ENCODE results near the gene DYNC1LI1.

DYNC1LI1 gene

DNA sequence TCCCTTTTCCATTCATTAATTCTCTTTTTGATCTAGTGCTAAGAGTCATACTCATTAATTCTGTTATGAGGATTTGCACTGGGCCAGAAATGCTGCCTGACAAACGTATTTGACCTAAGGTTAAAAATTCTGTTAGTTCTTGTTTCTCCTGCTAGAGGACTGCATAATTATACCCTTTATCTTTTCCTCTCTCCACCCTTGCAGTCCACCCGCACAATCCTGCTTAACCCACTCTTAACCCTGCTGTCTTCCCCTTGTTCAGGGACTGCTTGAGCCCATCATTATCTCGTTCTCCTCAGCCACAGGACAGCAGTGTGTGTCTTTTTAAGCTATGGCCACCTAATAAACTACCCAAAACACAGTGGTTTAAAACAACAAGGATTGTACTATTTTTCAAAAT, 31.1 kb upstream of the DYNC1LI1 start:
- Histone ChIP-seq H3K9me3 (ENCODE audit: control insufficient read depth, insufficient read depth, low read depth, low read length) (no peaks in the 10 kb centered on the region), H3K4me3 (ENCODE audit: low read depth, low read length) (no peak overlapping the region), H3K36me3 (ENCODE audit: control insufficient read depth, insufficient read depth, low read length) (no peaks in the 10 kb centered on the region), H3K9ac (ENCODE audit: low read length) (no peak overlapping the region), H3K27ac (ENCODE audit: low read depth, low read length) (no peak overlapping the region), H3K4me1 (ENCODE audit: control insufficient read depth, insufficient read depth, low read length) (no peaks in the 10 kb centered on the region), H3K27me3 (ENCODE audit: control insufficient read depth, insufficient read depth, low read length) (no peaks in the 10 kb centered on the region)

DNA sequence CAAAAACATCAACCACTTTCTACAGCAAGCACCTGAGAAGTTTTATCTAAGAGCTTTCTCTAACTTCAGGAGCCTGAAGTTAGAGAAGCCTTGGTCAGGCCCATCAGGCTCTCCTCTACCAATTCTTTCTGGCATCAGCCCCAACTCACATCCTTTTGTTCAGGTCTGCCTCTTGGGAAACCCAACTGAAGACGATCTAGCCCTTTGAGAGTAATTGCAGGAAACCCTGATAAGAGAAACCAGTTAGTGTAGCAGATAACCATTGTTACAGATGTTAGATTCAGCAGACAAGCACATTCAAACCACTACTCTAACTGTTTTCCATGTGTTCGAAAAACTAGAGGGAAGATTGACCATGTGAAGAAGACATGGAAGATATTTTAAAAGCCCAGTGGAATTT, 27.0 kb upstream of the DYNC1LI1 start:
- Histone ChIP-seq H3K27ac (ENCODE audit: low read depth, low read length) (no peak overlapping the region), H3K9me3 (ENCODE audit: control insufficient read depth, insufficient read depth, low read depth, low read length) (no peaks in the 10 kb centered on the region), H3K27me3 (ENCODE audit: control insufficient read depth, insufficient read depth, low read length) (no peaks in the 10 kb centered on the region), H3K9ac (ENCODE audit: low read length) (no peak overlapping the region), H3K4me1 (ENCODE audit: control insufficient read depth, insufficient read depth, low read length) (peaks cover 16% of the 10 kb centered on the region), H3K36me3 (ENCODE audit: control insufficient read depth, insufficient read depth, low read length) (no peaks in the 10 kb centered on the region), H3K4me3 (ENCODE audit: low read depth, low read length) (no peak overlapping the region)

DNA sequence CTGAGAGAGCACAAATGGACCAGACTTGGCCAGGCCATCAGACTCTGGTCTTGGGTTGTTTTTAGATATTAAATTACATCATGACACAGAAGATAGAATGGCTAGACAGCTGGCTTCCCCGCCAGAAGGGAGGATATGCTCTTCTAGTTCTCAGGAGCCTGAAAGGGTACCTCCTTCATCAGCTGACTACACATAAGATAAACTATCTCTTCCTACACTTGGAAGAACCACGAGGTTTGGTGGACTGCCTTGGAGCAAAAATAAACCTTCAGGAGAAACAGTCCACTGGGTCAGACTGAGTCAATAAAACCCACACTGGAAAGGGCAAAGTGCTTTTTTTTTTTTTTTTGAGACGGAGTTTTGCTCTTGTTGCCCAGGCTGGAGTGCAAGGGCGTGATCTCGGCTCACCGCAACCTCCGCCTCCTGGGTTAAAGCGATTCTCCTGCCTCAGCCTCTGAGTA, 26.3 kb upstream of the DYNC1LI1 start:
- H3K4me1 ChIP-seq (ENCODE audit: control insufficient read depth, insufficient read depth, low read length) = peaks cover 21% of the 10 kb centered on the region
- no peak overlapping the region for H3K4me3 ChIP-seq (ENCODE audit: low read depth, low read length)
- no peak overlapping the region for H3K27ac ChIP-seq (ENCODE audit: low read depth, low read length)
- no peaks in the 10 kb centered on the region for H3K9me3 ChIP-seq (ENCODE audit: control insufficient read depth, insufficient read depth, low read depth, low read length)
- no peaks in the 10 kb centered on the region for H3K27me3 ChIP-seq (ENCODE audit: control insufficient read depth, insufficient read depth, low read length)
- H3K9ac ChIP-seq (ENCODE audit: low read length) = no peak overlapping the region
- no peaks in the 10 kb centered on the region for H3K36me3 ChIP-seq (ENCODE audit: control insufficient read depth, insufficient read depth, low read length)

DNA sequence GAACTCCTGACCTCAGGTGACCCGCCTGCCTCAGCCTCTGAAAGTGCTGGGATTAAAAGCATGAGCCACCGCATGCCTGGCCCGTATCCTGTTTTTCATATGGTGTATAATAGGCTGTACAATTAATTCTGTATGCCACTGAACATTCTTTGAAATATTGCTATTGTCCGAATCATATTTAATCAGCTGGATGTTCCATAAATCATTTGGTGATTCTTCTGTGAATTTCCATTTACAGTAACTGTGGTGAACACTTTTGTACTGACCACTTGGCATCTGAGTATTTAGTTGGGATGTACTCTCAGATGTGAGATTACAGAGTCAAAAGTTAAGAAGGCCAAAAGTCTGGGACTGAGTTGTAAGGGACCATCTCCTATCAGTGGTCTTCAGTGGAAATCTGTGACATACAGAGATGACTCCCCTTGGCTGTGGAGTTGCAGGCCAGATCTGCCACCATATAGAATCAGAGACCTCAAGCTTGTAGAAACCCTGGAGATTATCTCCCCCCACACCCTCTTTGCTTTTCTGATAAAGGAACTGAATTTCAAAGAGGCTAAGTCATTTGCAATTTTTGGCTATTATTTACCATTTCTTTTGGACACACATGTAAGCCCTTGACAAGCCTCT, 25.7 kb upstream of the DYNC1LI1 start:
- Histone ChIP-seq H3K4me1 (ENCODE audit: control insufficient read depth, insufficient read depth, low read length) (peaks cover 26% of the 10 kb centered on the region), H3K36me3 (ENCODE audit: control insufficient read depth, insufficient read depth, low read length) (no peaks in the 10 kb centered on the region), H3K9me3 (ENCODE audit: control insufficient read depth, insufficient read depth, low read depth, low read length) (no peaks in the 10 kb centered on the region), H3K27ac (ENCODE audit: low read depth, low read length) (no peak overlapping the region), H3K9ac (ENCODE audit: low read length) (no peak overlapping the region), H3K27me3 (ENCODE audit: control insufficient read depth, insufficient read depth, low read length) (no peaks in the 10 kb centered on the region), H3K4me3 (ENCODE audit: low read depth, low read length) (no peak overlapping the region)

DNA sequence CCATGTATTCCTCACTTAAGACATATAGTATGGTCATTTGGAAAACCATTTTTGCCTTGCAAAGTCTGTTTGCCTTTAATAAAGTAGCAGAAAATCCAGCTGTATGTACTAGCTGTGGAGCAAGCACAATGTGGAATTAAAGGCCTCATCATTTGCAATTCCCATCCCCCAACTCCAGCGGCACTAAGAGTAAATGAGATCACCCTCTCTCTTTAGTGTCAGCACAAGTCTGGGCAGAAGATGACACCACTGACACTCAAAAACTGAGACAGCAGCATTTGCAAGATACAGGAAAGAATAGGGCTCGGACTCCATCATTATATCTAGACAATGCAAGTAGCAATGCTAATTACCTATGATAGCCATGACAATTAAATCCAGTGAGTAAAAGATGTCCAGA, 24.7 kb upstream of the DYNC1LI1 start:
- Histone ChIP-seq H3K4me1 (ENCODE audit: control insufficient read depth, insufficient read depth, low read length) (peaks cover 28% of the 10 kb centered on the region), H3K9me3 (ENCODE audit: control insufficient read depth, insufficient read depth, low read depth, low read length) (no peaks in the 10 kb centered on the region), H3K27me3 (ENCODE audit: control insufficient read depth, insufficient read depth, low read length) (no peaks in the 10 kb centered on the region), H3K27ac (ENCODE audit: low read depth, low read length) (no peak overlapping the region), H3K9ac (ENCODE audit: low read length) (no peak overlapping the region), H3K4me3 (ENCODE audit: low read depth, low read length) (no peak overlapping the region), H3K36me3 (ENCODE audit: control insufficient read depth, insufficient read depth, low read length) (no peaks in the 10 kb centered on the region)

DNA sequence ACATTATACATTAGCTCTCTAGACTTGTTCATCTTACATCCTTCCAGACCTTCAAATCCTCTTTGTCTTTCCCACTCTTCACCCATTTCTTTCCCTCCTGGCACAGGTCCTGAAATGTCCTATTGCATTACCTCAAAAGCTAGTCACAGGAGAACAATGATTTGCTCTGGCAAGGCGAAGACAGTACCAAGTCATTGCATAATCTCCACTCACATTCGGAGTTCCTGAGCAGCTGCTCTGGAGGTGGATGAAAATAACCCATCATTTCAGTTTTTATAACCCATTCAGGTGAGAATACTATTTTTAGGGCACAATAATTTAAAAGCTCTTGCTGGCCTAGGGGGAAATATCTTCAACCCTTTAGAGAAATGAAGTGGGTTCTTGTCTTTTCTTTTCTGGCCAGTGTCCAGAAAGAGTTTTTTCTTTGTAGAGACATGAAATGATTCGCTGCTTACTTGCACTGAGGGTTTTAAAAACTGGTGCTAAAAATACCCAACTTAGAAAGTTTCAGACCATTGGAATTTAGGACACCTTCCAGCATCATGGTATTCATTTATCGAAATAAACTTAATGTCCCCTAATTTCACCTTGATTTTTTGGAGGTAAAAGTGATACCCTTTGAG, 23.4 kb upstream of the DYNC1LI1 start:
- no peak overlapping the region for H3K4me3 ChIP-seq (ENCODE audit: low read depth, low read length)
- H3K9ac ChIP-seq (ENCODE audit: low read length) = no peak overlapping the region
- H3K4me1 ChIP-seq (ENCODE audit: control insufficient read depth, insufficient read depth, low read length) = peaks cover 28% of the 10 kb centered on the region
- H3K36me3 ChIP-seq (ENCODE audit: control insufficient read depth, insufficient read depth, low read length) = no peaks in the 10 kb centered on the region
- H3K9me3 ChIP-seq (ENCODE audit: control insufficient read depth, insufficient read depth, low read depth, low read length) = no peaks in the 10 kb centered on the region
- no peak overlapping the region for H3K27ac ChIP-seq (ENCODE audit: low read depth, low read length)
- peaks cover 6% of the 10 kb centered on the region; the same call in 1 of the 2 replicates for H3K27me3 ChIP-seq (ENCODE audit: control insufficient read depth, insufficient read depth, low read length)

DNA sequence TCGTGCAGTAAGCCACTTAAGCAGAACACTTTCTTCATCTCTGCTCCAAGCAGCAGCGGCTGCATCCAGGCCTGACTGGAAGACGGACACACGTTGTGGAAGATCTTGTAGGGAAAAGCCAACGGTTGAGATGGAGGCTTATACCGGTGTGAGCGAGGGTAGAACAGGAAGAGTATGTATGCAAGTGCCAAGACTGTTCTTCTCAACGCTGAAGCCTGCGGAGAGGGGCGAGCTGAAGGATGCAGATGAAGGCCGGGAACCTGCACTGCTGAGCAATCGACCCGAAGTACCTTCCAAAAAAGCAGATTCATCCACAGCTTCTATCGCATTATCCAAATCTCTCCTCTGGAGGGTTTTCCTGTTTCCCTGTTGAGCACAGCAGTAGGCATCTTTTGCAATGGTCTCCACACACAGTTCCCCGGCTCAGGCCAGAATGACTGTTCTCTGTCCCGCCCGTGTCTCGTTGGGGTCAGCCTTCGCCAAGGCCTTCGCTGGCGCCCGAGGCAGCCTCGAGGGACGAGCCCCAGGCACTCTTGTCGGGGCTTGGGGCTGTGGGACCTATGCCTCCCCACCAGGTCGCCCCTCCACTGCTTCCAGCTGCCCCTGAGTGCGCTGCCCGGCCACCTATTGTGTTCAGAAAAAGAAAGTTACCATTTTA, 22.2 kb upstream of the DYNC1LI1 start:
- Histone ChIP-seq H3K9ac (ENCODE audit: low read length) (no peak overlapping the region), H3K36me3 (ENCODE audit: control insufficient read depth, insufficient read depth, low read length) (no peaks in the 10 kb centered on the region), H3K4me1 (ENCODE audit: control insufficient read depth, insufficient read depth, low read length) (peaks cover 28% of the 10 kb centered on the region), H3K27me3 (ENCODE audit: control insufficient read depth, insufficient read depth, low read length) (peaks cover 6% of the 10 kb centered on the region; the same call in 1 of the 2 replicates), H3K4me3 (ENCODE audit: low read depth, low read length) (peak overlapping the region; percentile 41; the same call in 1 of the 2 replicates), H3K27ac (ENCODE audit: low read depth, low read length) (no peak overlapping the region), H3K9me3 (ENCODE audit: control insufficient read depth, insufficient read depth, low read depth, low read length) (no peaks in the 10 kb centered on the region)

DNA sequence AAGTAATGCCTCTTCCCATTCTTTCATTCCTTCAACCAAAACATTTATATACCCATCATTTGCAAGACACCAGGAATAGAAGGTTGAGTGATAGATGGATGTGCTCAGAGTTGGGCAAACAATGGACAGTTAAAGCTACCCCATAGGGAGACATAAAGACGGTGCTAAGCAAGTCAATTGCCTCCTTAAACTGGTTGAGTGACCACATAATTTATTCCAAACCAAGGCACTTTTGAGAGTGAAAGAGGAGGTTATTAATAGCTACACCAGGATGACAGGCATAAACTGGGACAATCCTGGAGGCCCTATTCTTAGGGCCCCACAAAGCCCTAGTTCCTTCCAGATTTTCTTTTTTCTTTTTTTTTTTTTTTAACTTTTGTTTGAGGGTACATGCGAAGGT, 21.4 kb upstream of the DYNC1LI1 start:
- H3K4me3 ChIP-seq (ENCODE audit: low read depth, low read length) = no peak overlapping the region

DNA sequence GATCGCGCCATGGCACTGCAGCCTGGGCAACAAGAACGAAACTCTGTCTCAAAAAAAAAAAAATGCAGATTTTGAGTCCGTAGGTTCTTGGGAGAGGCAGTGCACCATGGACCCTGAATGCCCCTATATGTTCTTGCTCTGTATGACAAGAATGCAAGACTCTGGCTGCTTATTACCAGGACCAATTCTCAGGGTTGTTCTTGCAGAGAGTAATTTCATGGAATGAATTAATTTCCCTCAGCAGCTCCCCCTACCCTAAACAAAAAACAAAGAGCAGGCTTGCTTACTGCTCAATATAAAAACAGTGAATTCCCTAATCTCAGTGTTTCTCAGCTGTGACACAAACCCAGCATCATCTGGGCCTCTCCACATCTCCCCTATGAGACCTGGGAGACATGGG, 20.5 kb upstream of the DYNC1LI1 start:
- no peaks in the 10 kb centered on the region for H3K36me3 ChIP-seq (ENCODE audit: control insufficient read depth, insufficient read depth, low read length)
- H3K27me3 ChIP-seq (ENCODE audit: control insufficient read depth, insufficient read depth, low read length) = peaks cover 6% of the 10 kb centered on the region; the same call in 1 of the 2 replicates
- peaks cover 28% of the 10 kb centered on the region for H3K4me1 ChIP-seq (ENCODE audit: control insufficient read depth, insufficient read depth, low read length)
- no peak overlapping the region for H3K27ac ChIP-seq (ENCODE audit: low read depth, low read length)
- no peak overlapping the region for H3K4me3 ChIP-seq (ENCODE audit: low read depth, low read length)
- H3K9ac ChIP-seq (ENCODE audit: low read length) = no peak overlapping the region
- H3K9me3 ChIP-seq (ENCODE audit: control insufficient read depth, insufficient read depth, low read depth, low read length) = no peaks in the 10 kb centered on the region

More for the DNA sequence above, 21.4 kb upstream of the DYNC1LI1 start:
- peaks cover 28% of the 10 kb centered on the region for H3K4me1 ChIP-seq (ENCODE audit: control insufficient read depth, insufficient read depth, low read length)
- peaks cover 6% of the 10 kb centered on the region; the same call in 1 of the 2 replicates for H3K27me3 ChIP-seq (ENCODE audit: control insufficient read depth, insufficient read depth, low read length)
- H3K27ac ChIP-seq (ENCODE audit: low read depth, low read length) = no peak overlapping the region
- no peaks in the 10 kb centered on the region for H3K9me3 ChIP-seq (ENCODE audit: control insufficient read depth, insufficient read depth, low read depth, low read length)
- H3K36me3 ChIP-seq (ENCODE audit: control insufficient read depth, insufficient read depth, low read length) = no peaks in the 10 kb centered on the region
- H3K9ac ChIP-seq (ENCODE audit: low read length) = no peak overlapping the region

DNA sequence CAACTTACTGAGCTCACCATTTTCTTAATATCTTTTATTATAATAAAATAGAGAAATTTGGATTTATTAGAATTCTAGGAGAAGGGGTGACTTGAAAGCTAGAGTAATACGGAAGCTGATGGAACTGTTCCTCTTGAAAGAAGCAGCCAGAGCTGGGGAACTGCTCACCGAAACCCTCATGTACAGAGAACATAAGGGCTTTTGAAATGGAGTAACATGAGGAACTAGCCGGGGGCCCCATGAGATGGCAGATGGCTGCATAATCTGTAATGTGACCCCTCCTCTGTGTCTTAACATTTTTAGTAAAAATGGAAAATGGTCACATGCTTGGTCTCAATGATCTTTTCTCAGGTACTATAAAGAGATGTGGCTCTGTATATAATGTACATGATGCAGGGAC, 15.7 kb upstream of the DYNC1LI1 start:
- peaks cover 1% of the 10 kb centered on the region for H3K4me1 ChIP-seq (ENCODE audit: control insufficient read depth, insufficient read depth, low read length)
- H3K4me3 ChIP-seq (ENCODE audit: low read depth, low read length) = no peak overlapping the region
- no peaks in the 10 kb centered on the region for H3K9me3 ChIP-seq (ENCODE audit: control insufficient read depth, insufficient read depth, low read depth, low read length)
- H3K27ac ChIP-seq (ENCODE audit: low read depth, low read length) = no peak overlapping the region
- no peak overlapping the region for H3K9ac ChIP-seq (ENCODE audit: low read length)
- H3K36me3 ChIP-seq (ENCODE audit: control insufficient read depth, insufficient read depth, low read length) = no peaks in the 10 kb centered on the region
- H3K27me3 ChIP-seq (ENCODE audit: control insufficient read depth, insufficient read depth, low read length) = peaks cover 6% of the 10 kb centered on the region; the same call in 1 of the 2 replicates

DNA sequence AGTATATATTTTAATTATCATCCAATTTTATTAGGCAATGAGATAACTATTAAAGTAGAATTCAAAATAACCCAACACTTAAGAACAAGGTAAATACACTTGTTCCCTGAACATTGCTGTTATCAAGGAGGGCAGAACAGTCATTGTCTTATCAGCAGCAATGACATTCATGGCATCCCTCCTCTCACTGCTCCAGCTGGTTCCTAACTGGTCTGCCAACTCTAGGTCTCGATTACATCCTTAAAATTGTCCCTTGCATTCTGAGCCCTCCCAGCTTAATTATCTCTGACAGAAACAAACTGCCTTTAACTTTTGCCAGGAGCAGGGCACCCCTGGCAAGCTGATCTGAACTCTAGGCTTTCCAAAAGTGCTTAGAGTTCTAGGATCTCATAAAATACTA, 14.0 kb upstream of the DYNC1LI1 start:
- H3K4me3 ChIP-seq (ENCODE audit: low read depth, low read length) = no peak overlapping the region
- no peaks in the 10 kb centered on the region for H3K4me1 ChIP-seq (ENCODE audit: control insufficient read depth, insufficient read depth, low read length)
- no peaks in the 10 kb centered on the region for H3K36me3 ChIP-seq (ENCODE audit: control insufficient read depth, insufficient read depth, low read length)
- H3K27ac ChIP-seq (ENCODE audit: low read depth, low read length) = no peak overlapping the region
- peaks cover 3% of the 10 kb centered on the region; the same call in 1 of the 2 replicates for H3K27me3 ChIP-seq (ENCODE audit: control insufficient read depth, insufficient read depth, low read length)
- H3K9ac ChIP-seq (ENCODE audit: low read length) = no peak overlapping the region
- H3K9me3 ChIP-seq (ENCODE audit: control insufficient read depth, insufficient read depth, low read depth, low read length) = no peaks in the 10 kb centered on the region
